DND-41 (cell line): ENCODE measurements around the gene FHIT.

Experiments used
- EZH2 ChIP-seq: IDR thresholded peaks from 3 replicates; pipeline ENCODE4 v1.6.1; 2012; ENCODE audit warnings: borderline replicate concordance, low read depth, mild to moderate bottlenecking, moderate library complexity, low read length, inconsistent platforms; ENCODE audit not compliant: severe bottlenecking
- TF ChIP-seq, protein P1 (sequence below): IDR thresholded peaks from 2 replicates; pipeline ENCODE4 v1.5.1; 2012; ENCODE audit warnings: borderline replicate concordance, low read length, moderate library complexity, mild to moderate bottlenecking; ENCODE audit not compliant: poor library complexity, severe bottlenecking; ENCODE audit errors: extremely low read depth

- TF ChIP-seq, protein P1, sequence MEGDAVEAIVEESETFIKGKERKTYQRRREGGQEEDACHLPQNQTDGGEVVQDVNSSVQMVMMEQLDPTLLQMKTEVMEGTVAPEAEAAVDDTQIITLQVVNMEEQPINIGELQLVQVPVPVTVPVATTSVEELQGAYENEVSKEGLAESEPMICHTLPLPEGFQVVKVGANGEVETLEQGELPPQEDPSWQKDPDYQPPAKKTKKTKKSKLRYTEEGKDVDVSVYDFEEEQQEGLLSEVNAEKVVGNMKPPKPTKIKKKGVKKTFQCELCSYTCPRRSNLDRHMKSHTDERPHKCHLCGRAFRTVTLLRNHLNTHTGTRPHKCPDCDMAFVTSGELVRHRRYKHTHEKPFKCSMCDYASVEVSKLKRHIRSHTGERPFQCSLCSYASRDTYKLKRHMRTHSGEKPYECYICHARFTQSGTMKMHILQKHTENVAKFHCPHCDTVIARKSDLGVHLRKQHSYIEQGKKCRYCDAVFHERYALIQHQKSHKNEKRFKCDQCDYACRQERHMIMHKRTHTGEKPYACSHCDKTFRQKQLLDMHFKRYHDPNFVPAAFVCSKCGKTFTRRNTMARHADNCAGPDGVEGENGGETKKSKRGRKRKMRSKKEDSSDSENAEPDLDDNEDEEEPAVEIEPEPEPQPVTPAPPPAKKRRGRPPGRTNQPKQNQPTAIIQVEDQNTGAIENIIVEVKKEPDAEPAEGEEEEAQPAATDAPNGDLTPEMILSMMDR: no peak
- no peak for TF ChIP-seq EZH2
These were observed 1314.8 kb downstream of the FHIT start for GRCh38 chr3:59936472-59936871.
